Midbrain (tissue), 1 donor: ENCODE results near the gene KRT82.
"Not testable (repeated sequence)": the region's sequence is repeated elsewhere in the genome, so short reads cannot be mapped to it uniquely, and the experiment has no call there.

Experiments used
- DNase-seq: peaks from one replicate; lab custom pipeline; 2025; lab: John Stamatoyannopoulos, UW

Gene KRT82

DNA sequence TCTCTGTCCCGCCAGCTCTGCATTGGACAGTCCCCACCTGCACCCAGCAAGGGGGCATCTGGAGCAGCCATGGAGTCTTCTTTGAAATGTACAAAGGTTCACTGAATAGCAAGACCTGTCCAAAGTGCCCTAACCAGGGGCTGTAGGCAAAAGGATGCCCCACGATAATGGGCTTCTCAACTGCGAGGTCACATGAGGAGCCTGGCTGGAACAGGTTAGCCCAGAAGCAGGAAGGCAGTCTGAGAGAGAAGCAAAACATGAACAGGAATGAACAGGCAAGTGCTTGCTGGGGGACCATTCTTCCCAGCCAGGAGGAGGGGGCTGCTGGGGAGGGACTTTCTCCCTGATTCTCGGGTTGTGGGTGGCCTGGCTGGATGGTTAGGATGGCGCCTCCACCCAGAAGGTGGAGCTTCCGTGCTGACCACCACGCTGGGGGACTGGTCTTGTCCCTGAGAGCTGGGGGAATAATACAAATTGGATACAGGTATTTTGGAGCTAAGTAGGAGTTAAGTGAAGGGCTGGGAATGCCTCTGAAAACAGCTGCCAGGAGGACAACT lies 46.0 kb downstream of the KRT82 start:
- no peak for DNase-seq

DNA sequence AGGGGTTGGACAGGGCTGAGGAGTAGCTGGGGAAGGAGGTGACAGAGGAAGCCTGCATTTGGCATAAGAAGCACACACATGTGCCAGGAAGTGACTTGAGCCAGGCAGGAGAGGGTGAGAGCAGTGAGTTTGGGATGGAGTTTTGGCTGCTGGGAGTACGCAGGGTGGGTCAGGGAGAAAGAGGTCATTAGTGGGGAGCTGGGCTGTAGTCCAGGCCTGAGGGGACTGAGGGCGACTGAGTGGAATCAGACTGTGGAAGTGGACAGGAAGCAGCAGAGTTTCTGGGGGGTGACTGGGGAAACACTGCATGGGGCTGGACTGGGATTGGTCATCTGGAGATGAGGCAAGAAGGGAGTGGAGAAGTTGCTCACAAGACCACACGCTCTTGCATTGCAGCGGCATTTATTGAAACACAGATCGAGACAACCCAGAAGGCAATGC lies 46.5 kb downstream of the KRT82 start:
- no peak for DNase-seq

DNA sequence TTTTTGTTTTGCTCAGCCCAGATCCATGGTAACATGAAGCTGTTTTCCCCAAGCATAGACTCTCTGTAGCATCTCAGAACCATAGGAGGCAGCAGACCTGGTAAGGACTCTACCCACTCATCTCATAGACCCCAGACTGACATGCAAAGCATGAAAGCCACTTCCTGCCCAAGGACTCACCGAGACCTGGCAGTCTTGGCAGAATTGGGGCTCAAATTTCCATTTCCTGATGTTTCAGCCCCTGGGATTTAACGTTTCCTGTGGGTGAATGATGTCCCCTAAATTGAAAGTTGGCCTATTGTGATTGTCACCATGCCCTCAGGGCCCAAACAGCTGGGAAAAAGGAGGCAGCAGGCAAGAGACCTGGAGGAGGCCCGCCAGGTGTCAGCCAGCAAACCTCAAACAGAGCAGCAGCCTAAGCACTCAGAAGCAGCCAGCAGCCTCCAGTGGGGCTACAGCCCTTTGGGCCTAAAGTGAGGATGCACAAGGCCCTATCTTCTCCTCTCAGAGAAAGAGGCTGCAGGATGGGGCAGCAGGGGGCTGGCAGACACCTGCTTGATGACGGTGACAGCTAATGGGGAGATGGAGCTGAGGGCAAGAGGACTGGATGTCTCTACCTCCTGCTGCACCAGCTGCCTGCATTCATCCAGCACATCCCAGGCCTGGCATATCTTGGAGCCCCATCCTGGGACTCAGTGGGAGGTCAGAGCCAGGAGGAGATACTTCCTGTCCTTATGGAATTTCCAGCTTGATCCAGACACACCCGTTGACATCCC lies 47.4 kb downstream of the KRT82 start:
- DNase-seq = no peak

DNA sequence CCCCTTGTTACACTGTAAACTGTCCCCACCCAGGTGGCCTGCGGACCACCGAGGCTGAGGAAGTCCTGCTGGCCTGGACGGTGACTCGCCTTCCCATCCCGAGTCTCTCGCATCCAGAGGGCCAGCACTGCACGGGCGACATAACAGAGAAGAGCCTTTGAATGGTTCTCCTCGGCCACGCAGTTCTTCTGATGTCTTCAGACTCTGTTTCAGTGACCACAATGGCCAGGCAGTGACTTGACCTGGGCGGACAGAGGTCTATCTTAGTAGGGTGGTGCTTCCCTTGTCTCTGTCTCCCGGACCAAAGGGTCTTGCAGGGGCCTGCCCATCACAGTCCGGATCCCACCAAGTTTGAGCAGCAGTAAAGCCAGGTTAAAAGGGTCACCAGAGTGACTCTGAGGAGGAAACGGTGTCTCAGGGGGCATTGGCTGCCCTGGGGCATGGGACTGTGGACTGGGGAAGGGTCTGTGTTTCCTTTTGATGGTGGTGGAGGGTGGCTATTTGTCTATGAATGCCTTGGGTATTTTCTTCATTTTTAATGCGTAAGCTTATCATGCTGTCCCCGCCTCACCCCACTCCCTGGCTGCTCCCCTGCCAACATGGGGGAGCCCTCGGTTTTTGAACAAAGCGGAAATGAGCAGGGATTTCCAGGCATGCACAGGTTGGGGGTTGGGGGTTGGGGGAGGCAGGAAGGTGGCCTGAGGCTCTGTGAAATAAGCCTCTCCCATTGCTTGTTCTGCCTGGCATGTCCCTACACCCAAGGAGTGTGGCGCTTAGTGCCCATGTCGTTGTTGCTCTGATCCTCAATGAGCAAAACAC lies 49.2 kb downstream of the KRT82 start:
- no peak for DNase-seq

- DNase-seq = no peak
Observed at GRCh38 chr12:52356031-52356761, 49.9 kb downstream of the KRT82 start.

- DNase-seq = no peak
Observed at GRCh38 chr12:52355176-52355575, 51.0 kb downstream of the KRT82 start.

GRCh38 chr12:52354200-52354599 lies 51.9 kb downstream of the KRT82 start:
- no peak for DNase-seq

DNA sequence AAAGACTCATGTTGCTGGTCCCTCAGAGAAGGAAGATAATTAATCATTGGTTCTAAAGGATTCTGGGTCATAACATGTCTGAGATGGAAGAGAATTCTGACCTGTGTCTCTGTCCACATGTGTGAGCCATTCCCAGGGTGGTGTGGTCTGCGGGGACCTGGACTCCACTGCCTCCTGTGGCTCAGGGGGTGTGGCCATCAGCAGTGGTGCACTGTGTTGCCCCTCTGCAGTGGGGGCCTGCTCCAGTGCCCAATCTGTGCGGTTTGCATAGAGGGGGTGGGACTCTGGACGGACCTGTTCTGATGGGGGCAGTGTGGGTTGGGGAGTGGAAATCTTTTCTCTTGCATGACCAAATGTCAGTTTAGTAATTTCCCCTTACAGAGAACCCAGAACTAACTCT lies 52.4 kb downstream of the KRT82 start:
- DNase-seq = no peak

- no peak for DNase-seq
Observed at GRCh38 chr12:52352951-52353350, 53.2 kb downstream of the KRT82 start.

DNA sequence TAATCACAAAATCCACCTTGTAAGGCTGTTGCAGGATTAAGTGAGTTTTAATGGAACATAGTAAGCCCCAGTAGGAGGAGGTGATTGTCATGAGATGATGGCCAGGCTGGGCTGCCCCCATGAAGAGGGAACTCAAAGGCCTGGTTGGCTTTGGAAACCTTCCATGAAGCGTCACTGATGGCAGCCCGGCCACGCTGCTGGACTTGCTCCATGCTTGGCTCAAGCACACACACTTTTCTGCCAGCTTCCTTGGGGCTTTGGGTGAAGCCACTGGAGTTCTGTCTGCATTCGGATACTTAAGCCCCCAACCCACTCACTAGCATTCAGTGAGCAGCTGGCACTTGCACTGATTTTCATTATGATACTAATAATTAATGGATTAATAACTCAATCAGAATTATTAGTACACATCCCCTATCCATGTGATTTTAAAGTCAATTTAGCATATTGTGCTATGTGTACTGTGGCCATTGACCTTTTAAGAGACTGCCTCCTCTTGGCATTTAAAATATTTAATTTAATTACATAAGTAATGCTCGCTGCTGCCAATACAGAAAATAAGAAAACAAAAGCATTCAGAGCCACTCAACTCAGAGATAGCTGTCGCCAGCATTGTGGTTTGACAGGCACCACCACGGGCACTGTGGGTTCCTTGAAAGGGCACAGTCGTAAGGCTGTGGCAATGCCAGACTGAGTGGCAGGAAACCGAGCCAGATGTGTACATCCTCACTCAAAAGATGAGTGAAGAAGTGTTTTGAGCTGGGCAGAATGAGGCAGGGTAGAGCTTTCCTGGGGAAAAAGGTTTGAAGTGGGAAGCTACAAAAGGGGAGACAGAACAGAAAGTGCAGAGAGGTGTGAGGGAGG lies 54.7 kb downstream of the KRT82 start:
- DNase-seq = peak; percentile 74

GRCh38 chr12:52350786-52351185 lies 55.3 kb downstream of the KRT82 start:
- no peak for DNase-seq

DNA sequence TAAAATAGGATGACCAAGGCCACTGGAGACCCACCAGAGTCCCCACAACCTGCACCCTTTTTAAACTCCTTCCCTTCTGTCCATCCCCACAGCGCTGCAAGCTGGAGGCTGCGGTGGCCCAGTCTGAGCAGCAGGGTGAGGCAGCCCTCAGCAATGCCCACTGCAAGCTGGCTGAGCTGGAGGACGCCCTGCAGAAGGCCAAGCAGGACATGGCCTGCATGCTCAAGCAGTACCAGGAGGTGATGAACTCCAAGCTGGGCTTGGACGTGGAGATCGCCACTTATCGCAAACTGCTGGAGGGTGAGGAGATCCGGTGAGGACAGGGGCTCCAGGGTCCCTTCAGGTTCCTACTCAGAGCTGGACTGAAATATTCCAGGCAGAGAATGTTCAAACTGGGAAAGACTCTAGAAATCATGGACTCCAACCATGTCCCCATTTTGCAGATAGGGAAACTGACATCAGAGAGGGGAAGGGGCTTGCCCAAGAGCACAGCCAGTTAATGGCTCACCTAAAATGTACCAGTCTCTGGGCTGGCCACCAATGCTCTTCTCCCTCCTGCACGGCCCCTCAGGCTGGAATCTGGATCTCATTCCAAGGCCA lies 56.0 kb downstream of the KRT82 start:
- no peak for DNase-seq

DNA sequence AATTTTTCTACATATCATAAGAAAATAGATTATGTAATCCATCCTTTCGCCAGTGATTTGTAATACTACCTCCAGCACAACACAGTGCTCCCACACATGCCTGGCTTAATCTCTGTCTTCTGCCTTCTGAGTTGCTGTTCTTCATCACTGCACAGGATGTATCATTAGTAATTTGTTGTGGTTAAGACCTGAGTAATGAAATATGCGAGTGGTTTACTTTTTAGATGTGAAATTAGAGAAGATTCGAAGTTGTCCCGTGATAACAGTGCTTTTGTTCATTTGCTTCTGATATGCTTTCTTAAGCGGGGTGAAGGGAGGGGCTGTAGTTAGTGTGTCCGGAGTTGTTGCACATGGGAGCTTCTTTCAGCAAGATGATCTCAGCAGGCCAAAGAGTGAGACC lies 56.9 kb downstream of the KRT82 start:
- no peak for DNase-seq

DNA sequence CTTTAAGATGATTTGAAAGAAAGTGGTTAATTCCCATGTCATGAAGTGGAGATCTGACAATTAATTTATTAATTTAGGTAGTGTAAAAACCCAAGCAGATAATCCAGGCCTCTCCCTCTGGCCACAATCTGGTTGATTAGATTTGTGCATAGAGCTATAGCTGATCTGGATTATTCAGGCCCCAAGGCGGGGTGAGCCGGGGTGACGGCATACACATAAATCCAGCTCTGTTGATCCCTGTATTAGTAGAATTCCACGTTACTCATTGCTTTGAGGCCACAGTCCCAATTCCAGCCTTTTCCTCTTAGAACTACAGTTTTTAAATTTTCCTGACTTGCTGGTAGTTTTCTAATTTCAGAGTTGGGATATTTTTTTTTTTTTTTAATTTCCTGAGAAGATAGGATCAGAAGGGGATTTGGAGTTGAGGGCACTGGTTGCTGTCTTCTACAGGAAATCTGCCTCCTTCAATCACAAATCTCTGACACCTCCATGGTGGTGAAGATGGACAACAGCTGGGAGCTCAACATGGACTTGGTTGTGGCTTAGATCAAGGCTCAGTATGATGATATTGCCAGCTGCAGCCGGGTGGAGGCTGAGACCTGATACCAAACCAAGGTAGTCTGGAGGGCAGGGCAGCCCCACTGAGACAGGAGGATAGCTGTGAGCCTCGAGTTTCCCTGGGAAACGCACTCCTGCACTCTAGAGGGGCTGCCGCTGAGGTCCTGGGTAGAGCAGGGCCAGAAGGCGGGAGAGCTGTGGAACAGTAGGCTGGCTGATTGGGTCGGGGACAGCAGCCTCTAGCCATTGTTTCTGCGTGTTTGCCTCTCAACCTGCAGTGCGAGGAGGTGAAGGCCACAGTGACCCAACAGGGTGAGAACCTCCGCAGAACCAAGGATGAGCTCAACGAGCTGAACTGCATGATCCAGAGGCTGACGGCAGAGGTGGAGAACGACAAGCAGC lies 58.3 kb downstream of the KRT82 start:
- DNase-seq = no peak

- no peak for DNase-seq
Observed at GRCh38 chr12:52347016-52347415, 59.1 kb downstream of the KRT82 start.

GRCh38 chr12:52346593-52346992 lies 59.5 kb downstream of the KRT82 start:
- DNase-seq = peak; percentile 15

- not testable (repeated sequence) for DNase-seq
Observed at GRCh38 chr12:52345041-52345440, 61.1 kb downstream of the KRT82 start.

GRCh38 chr12:52344111-52344510 lies 62.0 kb downstream of the KRT82 start:
- no peak for DNase-seq
